ENCODE measurements around the gene NKX2-2.
A peak's percentile ranks its signal among the peaks of the same experiment; 100 is the strongest.

NKX2-2 gene

DNA sequence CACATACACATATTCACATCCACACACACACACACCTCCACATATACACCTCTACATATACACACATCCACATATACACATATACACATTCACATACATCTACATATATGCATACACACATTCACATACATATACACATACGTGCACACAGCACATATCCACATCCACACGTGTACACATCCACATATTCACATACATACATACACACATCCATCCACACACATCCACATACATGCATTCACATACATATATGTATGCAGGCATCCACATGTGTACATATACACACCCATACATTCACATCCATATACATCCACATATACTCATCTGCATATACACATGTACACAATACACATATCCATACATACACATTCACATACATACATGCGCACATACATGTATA, 25.6 kb upstream of the NKX2-2 start:
- Histone ChIP-seq H3K27me3 (ENCODE audit: low read depth, low read length) (peaks cover 24% of the 10 kb centered on the region), H3K4me1 (ENCODE audit: low read length) (no peaks in the 10 kb centered on the region), H3K9ac (ENCODE audit: low read length) (no peak overlapping the region), H4K20me1 (ENCODE audit: insufficient read depth, low read length) (no peaks in the 10 kb centered on the region), H3K36me3 (replicated peaks; ENCODE audit: low read depth, low read length) (no peaks in the 10 kb centered on the region), H3K9me3 (ENCODE audit: insufficient read depth, low read length) (no peaks in the 10 kb centered on the region), H2AFZ (ENCODE audit: low read depth, low read length) (no peak overlapping the region), H3K79me2 (ENCODE audit: low read length) (no peaks in the 10 kb centered on the region), H3K27ac (ENCODE audit: low read length) (no peak overlapping the region), H3K4me3 (ENCODE audit: low read length) (no peak overlapping the region), H3K4me2 (ENCODE audit: low read length) (no peak overlapping the region)
- TF ChIP-seq EZH2phosphoT487 (IDR thresholded peaks at IDR 0.05; ENCODE audit: low read depth): no peak
- TF ChIP-seq, protein P1, sequence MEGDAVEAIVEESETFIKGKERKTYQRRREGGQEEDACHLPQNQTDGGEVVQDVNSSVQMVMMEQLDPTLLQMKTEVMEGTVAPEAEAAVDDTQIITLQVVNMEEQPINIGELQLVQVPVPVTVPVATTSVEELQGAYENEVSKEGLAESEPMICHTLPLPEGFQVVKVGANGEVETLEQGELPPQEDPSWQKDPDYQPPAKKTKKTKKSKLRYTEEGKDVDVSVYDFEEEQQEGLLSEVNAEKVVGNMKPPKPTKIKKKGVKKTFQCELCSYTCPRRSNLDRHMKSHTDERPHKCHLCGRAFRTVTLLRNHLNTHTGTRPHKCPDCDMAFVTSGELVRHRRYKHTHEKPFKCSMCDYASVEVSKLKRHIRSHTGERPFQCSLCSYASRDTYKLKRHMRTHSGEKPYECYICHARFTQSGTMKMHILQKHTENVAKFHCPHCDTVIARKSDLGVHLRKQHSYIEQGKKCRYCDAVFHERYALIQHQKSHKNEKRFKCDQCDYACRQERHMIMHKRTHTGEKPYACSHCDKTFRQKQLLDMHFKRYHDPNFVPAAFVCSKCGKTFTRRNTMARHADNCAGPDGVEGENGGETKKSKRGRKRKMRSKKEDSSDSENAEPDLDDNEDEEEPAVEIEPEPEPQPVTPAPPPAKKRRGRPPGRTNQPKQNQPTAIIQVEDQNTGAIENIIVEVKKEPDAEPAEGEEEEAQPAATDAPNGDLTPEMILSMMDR (IDR thresholded peaks at IDR 0.05; ENCODE audit: low read depth, low read length): no peak

DNA sequence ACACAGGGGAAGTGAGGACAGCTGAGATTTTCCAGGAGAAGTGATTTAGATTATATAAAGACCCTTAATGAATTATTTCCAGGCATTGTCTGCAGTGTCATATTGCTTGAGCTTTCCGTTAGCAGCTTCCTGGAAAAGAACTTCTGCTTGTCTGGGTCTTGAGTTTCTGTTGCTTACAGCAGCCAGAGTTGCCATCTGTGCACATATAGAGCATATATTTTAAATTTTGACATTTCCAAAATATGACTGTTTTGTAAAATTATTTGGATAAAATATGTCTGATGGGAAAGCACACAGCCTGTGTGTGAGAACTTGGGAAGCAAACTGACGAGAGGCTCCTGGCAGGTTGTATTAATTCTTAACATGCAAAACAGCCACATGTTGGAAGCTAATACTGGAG, 21.0 kb upstream of the NKX2-2 start:
- Histone ChIP-seq H3K9ac (ENCODE audit: low read length) (no peak overlapping the region), H3K9me3 (ENCODE audit: insufficient read depth, low read length) (no peaks in the 10 kb centered on the region), H3K4me1 (ENCODE audit: low read length) (peaks cover 3% of the 10 kb centered on the region), H2AFZ (ENCODE audit: low read depth, low read length) (no peak overlapping the region), H3K4me3 (ENCODE audit: low read length) (no peak overlapping the region), H3K4me2 (ENCODE audit: low read length) (no peak overlapping the region), H4K20me1 (ENCODE audit: insufficient read depth, low read length) (no peaks in the 10 kb centered on the region), H3K79me2 (ENCODE audit: low read length) (no peaks in the 10 kb centered on the region), H3K27ac (ENCODE audit: low read length) (no peak overlapping the region), H3K36me3 (replicated peaks; ENCODE audit: low read depth, low read length) (no peaks in the 10 kb centered on the region), H3K27me3 (ENCODE audit: low read depth, low read length) (peaks cover 24% of the 10 kb centered on the region; the same call in 1 of the 2 replicates)
- no peak for TF ChIP-seq EZH2phosphoT487 (IDR thresholded peaks at IDR 0.05; ENCODE audit: low read depth)
- TF ChIP-seq, protein P1 (IDR thresholded peaks at IDR 0.05; ENCODE audit: low read depth, low read length): no peak

DNA sequence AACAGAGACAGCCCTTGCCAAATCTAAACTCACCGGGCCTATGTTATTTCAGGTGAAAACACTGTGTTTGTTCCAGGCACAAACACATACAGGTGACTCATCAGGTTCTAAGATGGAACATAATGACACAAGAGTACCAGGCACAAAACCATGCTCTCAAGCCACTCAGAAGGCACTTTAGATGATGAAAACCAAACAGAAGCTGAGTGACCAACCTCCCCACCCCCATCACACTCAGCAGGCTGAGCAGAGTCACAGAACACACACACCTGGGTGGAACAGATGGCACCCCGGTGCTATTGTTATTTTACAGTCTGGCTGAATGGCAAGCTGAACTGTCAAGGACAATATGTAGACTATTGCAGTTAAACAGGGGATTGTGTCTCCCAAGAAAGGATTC, 20.6 kb upstream of the NKX2-2 start:
- no peak for TF ChIP-seq EZH2phosphoT487 (IDR thresholded peaks at IDR 0.05; ENCODE audit: low read depth)
- TF ChIP-seq, protein P1 (IDR thresholded peaks at IDR 0.05; ENCODE audit: low read depth, low read length): no peak
- no peaks in the 10 kb centered on the region for H3K79me2 ChIP-seq (ENCODE audit: low read length)
- peaks cover 6% of the 10 kb centered on the region for H3K4me1 ChIP-seq (ENCODE audit: low read length)
- no peaks in the 10 kb centered on the region for H3K9me3 ChIP-seq (ENCODE audit: insufficient read depth, low read length)
- H3K27me3 ChIP-seq (ENCODE audit: low read depth, low read length): peaks cover 21% of the 10 kb centered on the region; the same call in 1 of the 2 replicates
- no peaks in the 10 kb centered on the region for H3K36me3 ChIP-seq (replicated peaks; ENCODE audit: low read depth, low read length)
- no peak overlapping the region for H3K9ac ChIP-seq (ENCODE audit: low read length)
- no peak overlapping the region for H3K4me2 ChIP-seq (ENCODE audit: low read length)
- H2AFZ ChIP-seq (ENCODE audit: low read depth, low read length): no peak overlapping the region
- H3K4me3 ChIP-seq (ENCODE audit: low read length): no peak overlapping the region
- H3K27ac ChIP-seq (ENCODE audit: low read length): no peak overlapping the region
- no peaks in the 10 kb centered on the region for H4K20me1 ChIP-seq (ENCODE audit: insufficient read depth, low read length)

DNA sequence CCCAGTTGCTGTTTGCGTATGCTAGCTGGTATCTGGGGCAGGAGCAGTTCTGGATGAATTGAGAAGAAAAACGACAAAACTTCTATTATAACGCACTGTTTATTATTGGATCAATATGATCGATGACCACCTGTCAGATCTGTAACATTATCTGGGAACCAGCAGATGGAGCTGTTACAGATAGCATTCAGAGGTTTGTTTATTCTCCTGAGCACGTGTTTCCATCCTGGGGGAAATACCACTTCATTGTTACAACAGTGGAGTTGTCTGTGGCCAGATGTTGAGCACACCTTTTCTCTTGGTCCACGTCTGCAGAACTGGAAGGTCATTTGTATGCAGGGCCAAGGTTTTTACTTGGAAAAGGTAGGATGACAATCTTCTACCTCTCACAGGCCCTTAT, 16.0 kb upstream of the NKX2-2 start:
- TF ChIP-seq, protein P1 (IDR thresholded peaks at IDR 0.05; ENCODE audit: low read depth, low read length): peak; percentile 92
- no peak for TF ChIP-seq EZH2phosphoT487 (IDR thresholded peaks at IDR 0.05; ENCODE audit: low read depth)
- Histone ChIP-seq H3K4me3 (ENCODE audit: low read length) (no peak overlapping the region), H3K27me3 (ENCODE audit: low read depth, low read length) (peaks cover 60% of the 10 kb centered on the region), H2AFZ (ENCODE audit: low read depth, low read length) (0 out of 2 replicates have a peak overlapping the region, but pooled peaks have one; percentile 56), H3K27ac (ENCODE audit: low read length) (no peak overlapping the region), H3K4me2 (ENCODE audit: low read length) (peak overlapping the region; percentile 30), H3K79me2 (ENCODE audit: low read length) (no peaks in the 10 kb centered on the region), H3K9me3 (ENCODE audit: insufficient read depth, low read length) (no peaks in the 10 kb centered on the region), H3K36me3 (replicated peaks; ENCODE audit: low read depth, low read length) (no peaks in the 10 kb centered on the region), H3K9ac (ENCODE audit: low read length) (no peak overlapping the region), H4K20me1 (ENCODE audit: insufficient read depth, low read length) (no peaks in the 10 kb centered on the region), H3K4me1 (ENCODE audit: low read length) (peaks cover 9% of the 10 kb centered on the region)

All from OCI-LY3 (cell line).